Ishikawa (cell line): Measurements from ENCODE around the gene NKX1-1.

Experiments used
- CEBPB ChIP-seq: IDR thresholded peaks from 2 replicates; pipeline ENCODE4 v1.6.1; 2012
- CREB1 ChIP-seq: IDR thresholded peaks from 2 replicates; pipeline ENCODE4 v1.6.1; 2012; ENCODE audit warnings: low read depth
- EGR1 ChIP-seq: IDR thresholded peaks from 2 replicates; pipeline ENCODE4 v1.6.1; 2012
- EP300 ChIP-seq: IDR thresholded peaks from 2 replicates; pipeline ENCODE4 v1.6.1; 2012; ENCODE audit warnings: borderline replicate concordance
- FOXM1 ChIP-seq: IDR thresholded peaks from 2 replicates; pipeline ENCODE4 v1.6.1; 2012; ENCODE audit warnings: low read depth, borderline replicate concordance
- MAX ChIP-seq: IDR thresholded peaks from 2 replicates; pipeline ENCODE4 v1.6.1; 2012
- NFIC ChIP-seq: IDR thresholded peaks from 2 replicates; pipeline ENCODE4 v1.6.1; 2012
- RAD21 ChIP-seq: IDR thresholded peaks from 2 replicates; pipeline ENCODE4 v1.6.1; 2012; ENCODE audit warnings: low read depth
- REST ChIP-seq: IDR thresholded peaks from 2 replicates; pipeline ENCODE4 v1.6.1; 2012; ENCODE audit warnings: low read depth, mild to moderate bottlenecking
- TAF1 ChIP-seq: IDR thresholded peaks from 2 replicates; pipeline ENCODE4 v1.6.1; 2012; ENCODE audit warnings: low read depth, mild to moderate bottlenecking
- TCF12 ChIP-seq: IDR thresholded peaks from 2 replicates; pipeline ENCODE4 v1.6.1; 2012; ENCODE audit warnings: low read depth
- TEAD4 ChIP-seq: IDR thresholded peaks from 2 replicates; pipeline ENCODE4 v1.6.1; 2012
- USF1 ChIP-seq: IDR thresholded peaks from 2 replicates; pipeline ENCODE4 v1.6.1; 2012
- YY1 ChIP-seq: IDR thresholded peaks from 2 replicates; pipeline ENCODE4 v1.6.1; 2012; ENCODE audit warnings: low read depth
- ZBTB7A ChIP-seq: IDR thresholded peaks from 2 replicates; pipeline ENCODE4 v1.6.1; 2012; ENCODE audit warnings: low read depth

NKX1-1 gene

DNA sequence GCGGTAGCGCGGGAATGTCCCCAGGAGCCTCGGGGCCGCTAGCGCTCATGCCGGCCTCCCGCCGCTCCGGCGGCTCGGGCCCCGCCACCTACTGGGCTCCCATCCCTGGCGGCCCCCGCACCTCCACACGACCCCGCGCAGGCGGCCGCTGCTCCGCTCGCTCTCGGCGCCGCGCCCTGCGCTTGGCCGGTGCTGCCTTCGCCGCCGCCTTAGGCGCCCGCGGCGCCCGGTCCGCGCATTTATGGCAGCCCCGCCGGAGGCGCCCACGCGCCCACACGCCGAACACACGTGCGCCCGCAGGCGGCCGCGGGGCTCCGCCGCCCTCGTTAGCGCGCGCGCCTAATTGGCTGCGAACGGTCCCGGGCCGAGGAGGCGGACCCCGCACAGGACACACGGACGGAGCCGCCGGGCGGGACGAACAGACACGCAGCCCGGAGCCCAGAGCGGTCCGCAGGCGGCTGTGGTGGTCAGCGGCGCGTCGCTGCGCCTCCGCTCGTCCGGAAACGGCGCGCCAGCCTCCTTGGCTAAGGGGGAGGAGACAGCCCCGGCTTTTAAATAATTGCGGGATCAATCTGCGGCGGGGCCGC, at the start of gene NKX1-1:
Gene NKX1-1 (minus strand): TSS at position 49 of the 587 bp plus-strand sequence. CDS start 0 bp downstream, at position 49.
- TF ChIP-seq CREB1 = no peak
- no peak for TF ChIP-seq REST

DNA sequence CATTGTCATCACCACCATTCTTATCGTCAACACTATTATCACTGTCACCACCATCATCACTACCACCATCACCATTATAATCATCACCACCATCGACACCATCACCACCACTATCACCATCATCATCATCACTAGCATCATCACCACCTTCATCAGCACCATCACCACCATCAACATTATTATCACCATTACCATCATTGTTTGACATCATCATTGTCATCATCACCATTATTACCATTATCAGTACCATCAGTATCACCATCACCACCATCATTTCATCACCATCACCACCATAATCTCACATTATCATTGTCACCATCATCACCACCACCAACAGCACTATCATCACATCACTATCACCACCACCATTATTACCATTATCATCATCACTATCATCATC, 47.5 kb upstream of the NKX1-1 start:
- TF ChIP-seq TAF1 (no peak), NFIC (no peak), YY1 (no peak), CEBPB (no peak), CREB1 (no peak)

DNA sequence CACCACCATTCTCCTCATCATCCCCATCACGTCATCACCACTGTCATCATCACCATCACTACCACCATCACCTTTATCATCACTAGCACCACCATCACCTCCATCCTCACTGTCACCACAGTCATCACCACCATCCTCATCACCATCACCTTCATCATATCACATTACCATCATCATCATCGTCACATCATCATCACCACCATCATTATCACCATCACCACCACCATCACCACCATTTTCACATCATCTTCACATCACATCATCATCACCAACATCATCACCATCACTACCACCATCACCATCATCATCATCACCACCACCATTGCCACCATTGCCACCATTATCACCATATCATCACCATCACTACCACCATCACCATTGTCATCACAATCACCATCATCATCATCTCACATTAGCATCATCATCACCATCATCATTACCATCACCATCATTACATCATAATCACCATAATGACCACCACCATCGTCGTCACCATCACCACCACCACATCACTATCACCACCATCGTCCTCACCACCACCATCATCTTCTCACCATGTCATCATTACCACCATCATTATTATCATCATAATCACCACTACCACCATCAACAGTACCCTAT, 46.3 kb upstream of the NKX1-1 start:
- TF ChIP-seq REST (no peak), USF1 (no peak), TAF1 (no peak), TEAD4 (no peak), RAD21 (no peak), EGR1 (no peak), MAX (no peak), YY1 (no peak), TCF12 (no peak), CEBPB (no peak), ZBTB7A (no peak), NFIC (no peak), FOXM1 (no peak), EP300 (no peak), CREB1 (no peak)

- no peak for TF ChIP-seq USF1
- no peak for TF ChIP-seq CEBPB
- TF ChIP-seq CREB1 = no peak
- no peak for TF ChIP-seq FOXM1
- TF ChIP-seq NFIC = no peak
- no peak for TF ChIP-seq EGR1
- no peak for TF ChIP-seq REST
- TF ChIP-seq YY1 = no peak
- TF ChIP-seq MAX = no peak
- no peak for TF ChIP-seq TCF12
- no peak for TF ChIP-seq ZBTB7A
- TF ChIP-seq TAF1 = no peak
- no peak for TF ChIP-seq TEAD4
- TF ChIP-seq RAD21 = no peak
These were observed 45.5 kb upstream of the NKX1-1 start for GRCh38 chr4:1451752-1452122.

GRCh38 chr4:1451106-1451751, 45.0 kb upstream of the NKX1-1 start:
- TF ChIP-seq USF1 (no peak), ZBTB7A (no peak), TAF1 (no peak), EGR1 (no peak), FOXM1 (no peak), TCF12 (no peak), CEBPB (no peak), RAD21 (no peak), MAX (no peak), YY1 (no peak), NFIC (no peak), TEAD4 (no peak), REST (no peak), EP300 (no peak), CREB1 (no peak)
